Stimulated activated CD8-positive, alpha-beta memory T cell treated with anti-CD3 and anti-CD28 coated beads, Interleukin-15, amount 100 ng/mL, for 1 hour (primary cell): Measurements from ENCODE around the gene CPA2.

Source experiments
- DNase-seq: peaks from one replicate; pipeline ENCODE4 v3.0.0-alpha.2; 2020; ENCODE audit warnings: low read depth

Gene CPA2

GRCh38 chr7:130254555-130254954 lies 12.1 kb upstream of the CPA2 start:
- DNase-seq = no peak

GRCh38 chr7:130256704-130257103 lies 10.0 kb upstream of the CPA2 start:
- no peak for DNase-seq

GRCh38 chr7:130258494-130259078 lies 8.1 kb upstream of the CPA2 start:
- DNase-seq = no peak

- no peak for DNase-seq
These were observed 4.2 kb upstream of the CPA2 start for GRCh38 chr7:130262448-130262847.

- no peak for DNase-seq
These were observed 3.5 kb upstream of the CPA2 start for GRCh38 chr7:130263130-130263529.

- no peak for DNase-seq
These were observed 278 bp downstream of the CPA2 start for GRCh38 chr7:130266961-130267321.

- no peak for DNase-seq
These were observed 2.0 kb downstream of the CPA2 start for GRCh38 chr7:130268463-130269317.

- DNase-seq = no peak
These were observed 2.6 kb downstream of the CPA2 start for GRCh38 chr7:130269318-130269694.

- no peak for DNase-seq
These were observed 4.5 kb downstream of the CPA2 start for GRCh38 chr7:130270947-130271800.

GRCh38 chr7:130272381-130273080 lies 5.9 kb downstream of the CPA2 start:
- DNase-seq = no peak

- no peak for DNase-seq
These were observed 6.6 kb downstream of the CPA2 start for GRCh38 chr7:130273081-130273932.

GRCh38 chr7:130273933-130274255 lies 7.2 kb downstream of the CPA2 start:
- no peak for DNase-seq

- no peak for DNase-seq
These were observed 7.6 kb downstream of the CPA2 start for GRCh38 chr7:130274296-130274695.

- DNase-seq = no peak
These were observed 8.4 kb downstream of the CPA2 start for GRCh38 chr7:130274983-130275591.

GRCh38 chr7:130275826-130276297 lies 9.2 kb downstream of the CPA2 start:
- no peak for DNase-seq

- no peak for DNase-seq
These were observed 10.4 kb downstream of the CPA2 start for GRCh38 chr7:130276796-130277762.

GRCh38 chr7:130277763-130278643 lies 11.3 kb downstream of the CPA2 start:
- no peak for DNase-seq

GRCh38 chr7:130278860-130279259 lies 12.2 kb downstream of the CPA2 start:
- DNase-seq = no peak

- DNase-seq = no peak
These were observed 12.6 kb downstream of the CPA2 start for GRCh38 chr7:130279286-130279685.
